ENCODE results near the gene ZNF880.
"Not testable (repeated sequence)": the region's sequence is repeated elsewhere in the genome, so short reads cannot be mapped to it uniquely, and the experiment has no call there.

Gene ZNF880

GRCh38 chr19:52369559-52370340 is at the start of gene ZNF880:
ZNF880 (plus strand) TSS chr19:52369923; CDS start chr19:52369966, 43 bp downstream.
- DNase-seq (ENCODE audit: low read depth, low spot score): peak; percentile 34
- peak within 1 kb of the TSS; percentile 91 for H3K27ac ChIP-seq

GRCh38 chr19:52322429-52322828 is 47.3 kb upstream of the ZNF880 start:
- H3K27ac ChIP-seq: no peak overlapping the region
- DNase-seq (ENCODE audit: low read depth, low spot score): no peak

- no peak for DNase-seq (ENCODE audit: low read depth, low spot score)
Observed at GRCh38 chr19:52331757-52332156, 38.0 kb upstream of the ZNF880 start.

GRCh38 chr19:52335768-52336116 is 34.0 kb upstream of the ZNF880 start:
- DNase-seq (ENCODE audit: low read depth, low spot score): no peak
- H3K27ac ChIP-seq: peak overlapping the region; percentile 9

More at GRCh38 chr19:52331757-52332156, 38.0 kb upstream of the ZNF880 start:
- no peak overlapping the region for H3K27ac ChIP-seq

- H3K27ac ChIP-seq: peak within 1 kb of the TSS; percentile 9
- peak; percentile 22 for DNase-seq (ENCODE audit: low read depth, low spot score)
Observed at GRCh38 chr19:52336117-52336790, 33.5 kb upstream of the ZNF880 start, which contains the start of gene ZNF610. ZNF610 (plus strand) TSS chr19:52336243; CDS start chr19:52349173, 12,930 bp downstream.

- H3K27ac ChIP-seq: no peak overlapping the region
- DNase-seq (ENCODE audit: low read depth, low spot score): no peak
Observed at GRCh38 chr19:52336791-52337381, 32.8 kb upstream of the ZNF880 start.

GRCh38 chr19:52339022-52339421 is 30.7 kb upstream of the ZNF880 start:
- DNase-seq (ENCODE audit: low read depth, low spot score); H3K27ac ChIP-seq: not testable (repeated sequence)

- no peak for DNase-seq (ENCODE audit: low read depth, low spot score)
- H3K27ac ChIP-seq: no peak overlapping the region
Observed at GRCh38 chr19:52343548-52343947, 26.2 kb upstream of the ZNF880 start.

- no peak for DNase-seq (ENCODE audit: low read depth, low spot score)
Observed at GRCh38 chr19:52345162-52345561, 24.6 kb upstream of the ZNF880 start.

GRCh38 chr19:52351512-52351911 is 18.2 kb upstream of the ZNF880 start:
- DNase-seq (ENCODE audit: low read depth, low spot score): no peak
- H3K27ac ChIP-seq: no peak overlapping the region

More at GRCh38 chr19:52345162-52345561, 24.6 kb upstream of the ZNF880 start:
- no peak overlapping the region for H3K27ac ChIP-seq

- no peak for DNase-seq (ENCODE audit: low read depth, low spot score)
- no peak overlapping the region for H3K27ac ChIP-seq
Observed at GRCh38 chr19:52366414-52366824, 3.3 kb upstream of the ZNF880 start.

- peak overlapping the region; percentile 91 for H3K27ac ChIP-seq
- no peak for DNase-seq (ENCODE audit: low read depth, low spot score)
Observed at GRCh38 chr19:52370341-52370710, 603 bp downstream of the ZNF880 start.

- H3K27ac ChIP-seq: no peak overlapping the region
- DNase-seq (ENCODE audit: low read depth, low spot score): no peak
Observed at GRCh38 chr19:52391135-52391534, 21.4 kb downstream of the ZNF880 start.

- peak; percentile 40 for DNase-seq (ENCODE audit: low read depth, low spot score)
- peak within 1 kb of the TSS; percentile 77 for H3K27ac ChIP-seq
Observed at GRCh38 chr19:52397310-52398080, 27.8 kb downstream of the ZNF880 start, which contains the start of gene ZNF528. ZNF528 (plus strand) TSS chr19:52397849; CDS start chr19:52402014, 4,165 bp downstream.

- peak overlapping the region; percentile 77 for H3K27ac ChIP-seq
- no peak for DNase-seq (ENCODE audit: low read depth, low spot score)
Observed at GRCh38 chr19:52398081-52398441, 28.3 kb downstream of the ZNF880 start.

- H3K27ac ChIP-seq: no peak overlapping the region
- no peak for DNase-seq (ENCODE audit: low read depth, low spot score)
Observed at GRCh38 chr19:52410276-52410675, 40.6 kb downstream of the ZNF880 start.

- H3K27ac ChIP-seq: no peak overlapping the region
- no peak for DNase-seq (ENCODE audit: low read depth, low spot score)
Observed at GRCh38 chr19:52415711-52416110, 46.0 kb downstream of the ZNF880 start.

- DNase-seq (ENCODE audit: low read depth, low spot score): no peak
Observed at GRCh38 chr19:52428937-52429336, 59.2 kb downstream of the ZNF880 start, which contains the start of gene ZNF534. ZNF534 (plus strand) TSS chr19:52429148; CDS start chr19:52431475, 2,327 bp downstream.

More at GRCh38 chr19:52428937-52429336, 59.2 kb downstream of the ZNF880 start, which contains the start of gene ZNF534:
- H3K27ac ChIP-seq: no peak within 1 kb of the TSS
